VCaP (cell line): ENCODE data around the gene FAM131A.

Source experiments
- H3K27ac ChIP-seq: fragments of 450-650 bp; 2 replicates; pipeline ENCODE4 v1.5.1; 2017
- TF ChIP-seq, protein P1 (sequence below): fragments of 450-650 bp; conservative IDR thresholded peaks from 2 replicates; pipeline ENCODE4 v1.5.1; 2017; ENCODE audit warnings: mild to moderate bottlenecking, moderate library complexity

The FAM131A gene

GRCh38 chr3:184344579-184345316 is 7.3 kb downstream of the FAM131A start:
- TF ChIP-seq, protein P1, sequence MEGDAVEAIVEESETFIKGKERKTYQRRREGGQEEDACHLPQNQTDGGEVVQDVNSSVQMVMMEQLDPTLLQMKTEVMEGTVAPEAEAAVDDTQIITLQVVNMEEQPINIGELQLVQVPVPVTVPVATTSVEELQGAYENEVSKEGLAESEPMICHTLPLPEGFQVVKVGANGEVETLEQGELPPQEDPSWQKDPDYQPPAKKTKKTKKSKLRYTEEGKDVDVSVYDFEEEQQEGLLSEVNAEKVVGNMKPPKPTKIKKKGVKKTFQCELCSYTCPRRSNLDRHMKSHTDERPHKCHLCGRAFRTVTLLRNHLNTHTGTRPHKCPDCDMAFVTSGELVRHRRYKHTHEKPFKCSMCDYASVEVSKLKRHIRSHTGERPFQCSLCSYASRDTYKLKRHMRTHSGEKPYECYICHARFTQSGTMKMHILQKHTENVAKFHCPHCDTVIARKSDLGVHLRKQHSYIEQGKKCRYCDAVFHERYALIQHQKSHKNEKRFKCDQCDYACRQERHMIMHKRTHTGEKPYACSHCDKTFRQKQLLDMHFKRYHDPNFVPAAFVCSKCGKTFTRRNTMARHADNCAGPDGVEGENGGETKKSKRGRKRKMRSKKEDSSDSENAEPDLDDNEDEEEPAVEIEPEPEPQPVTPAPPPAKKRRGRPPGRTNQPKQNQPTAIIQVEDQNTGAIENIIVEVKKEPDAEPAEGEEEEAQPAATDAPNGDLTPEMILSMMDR: no peak

GRCh38 chr3:184345317-184346144 is 8.1 kb downstream of the FAM131A start:
- peak overlapping the region; percentile 38 for H3K27ac ChIP-seq
- TF ChIP-seq, protein P1: peak; percentile 75

More at GRCh38 chr3:184344579-184345316, 7.3 kb downstream of the FAM131A start:
- H3K27ac ChIP-seq: peak overlapping the region; percentile 38

GRCh38 chr3:184346480-184347190 is 9.2 kb downstream of the FAM131A start:
- TF ChIP-seq, protein P1: no peak
- H3K27ac ChIP-seq: peak overlapping the region; percentile 38; the same call in 1 of the 2 replicates

- no peak overlapping the region for H3K27ac ChIP-seq
- TF ChIP-seq, protein P1: no peak
Measured at GRCh38 chr3:184347321-184348056, 10.1 kb downstream of the FAM131A start.

GRCh38 chr3:184348057-184348382 is 10.6 kb downstream of the FAM131A start:
- H3K27ac ChIP-seq: no peak overlapping the region
- TF ChIP-seq, protein P1: no peak

DNA sequence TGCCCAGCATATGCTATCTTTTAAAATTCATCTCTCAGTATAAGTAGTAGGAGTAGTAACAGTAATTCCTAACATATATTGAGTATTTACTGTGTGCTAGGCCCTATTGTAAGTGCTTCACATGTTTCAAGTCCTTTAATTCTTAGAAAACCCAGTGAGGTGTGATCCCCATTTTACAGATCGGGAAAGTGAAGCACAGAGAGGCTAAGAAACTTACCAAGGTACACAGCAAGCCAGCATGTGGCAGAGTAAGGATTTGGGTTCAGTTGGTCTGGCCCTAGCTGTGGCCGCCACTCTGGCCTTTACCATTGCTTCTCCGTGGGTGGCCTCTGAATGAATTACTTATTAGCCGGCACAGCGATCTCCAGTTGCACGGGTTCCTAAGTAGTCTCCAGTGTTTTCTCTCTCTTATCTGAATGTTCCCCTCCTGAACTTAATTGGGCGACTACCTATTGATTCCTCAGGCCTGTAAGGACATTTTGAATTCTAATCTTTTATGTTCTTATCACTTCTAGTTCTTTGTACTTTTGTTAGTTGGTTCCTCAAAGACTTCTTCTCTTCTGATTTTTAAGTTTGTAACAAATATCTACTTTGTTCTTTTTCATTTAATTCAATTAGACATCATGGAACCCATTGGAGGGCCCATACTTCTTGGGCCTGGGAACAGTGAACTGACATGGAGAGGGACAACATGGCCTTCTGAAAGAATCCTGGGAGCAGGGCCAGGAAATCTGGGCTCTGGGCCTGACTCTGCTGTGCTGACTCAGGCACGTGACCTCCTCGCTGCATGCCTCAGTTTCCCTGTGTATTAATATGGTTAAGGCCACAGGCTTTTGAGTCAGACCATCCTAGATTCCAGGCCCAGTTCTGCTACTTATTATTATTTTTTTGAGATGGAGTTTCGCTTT is 12.4 kb downstream of the FAM131A start:
- H3K27ac ChIP-seq: no peak overlapping the region
- TF ChIP-seq, protein P1: no peak
